NB4 (cell line): ENCODE measurements around the gene PPP1R3F.

ENCODE experiments used
- MYC ChIP-seq: IDR thresholded peaks from 2 replicates; pipeline ENCODE4 v1.6.1; 2011; ENCODE audit warnings: low read depth, low read length
- POLR2A ChIP-seq: IDR thresholded peaks from 2 replicates; pipeline ENCODE4 v1.6.1; 2011; ENCODE audit warnings: mild to moderate bottlenecking; ENCODE audit not compliant: insufficient read length; ENCODE audit errors: extremely low read depth
- TF ChIP-seq, protein P1 (sequence below): IDR thresholded peaks from one replicate; pipeline ENCODE4 v1.5.1; 2012; ENCODE audit warnings: low read depth, low read length
- TF ChIP-seq, protein P2 (sequence below): IDR thresholded peaks from 2 replicates; pipeline ENCODE4 v1.6.1; 2011; ENCODE audit warnings: low read depth, low read length

DNA sequence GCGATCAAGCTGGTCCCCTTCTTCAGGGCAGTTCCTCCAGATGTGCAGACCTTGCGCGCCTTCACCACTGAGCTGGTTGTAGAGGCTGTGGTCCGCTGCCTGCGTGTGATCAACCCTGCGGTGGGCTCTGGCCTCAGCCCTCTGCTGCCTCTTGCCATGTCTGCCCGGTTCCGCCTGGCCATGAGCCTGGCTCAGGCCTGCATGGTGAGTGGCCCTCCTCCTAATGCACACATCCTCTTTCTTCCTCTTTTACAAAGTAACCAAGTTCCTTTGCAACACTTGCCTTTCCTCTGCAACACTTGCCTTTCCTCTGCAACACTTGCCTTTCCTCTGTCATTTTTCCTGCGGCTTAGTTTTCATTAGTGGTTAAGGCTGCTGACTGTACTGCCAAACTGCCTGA is 32.5 kb upstream of the PPP1R3F start:
- TF ChIP-seq, protein P1, sequence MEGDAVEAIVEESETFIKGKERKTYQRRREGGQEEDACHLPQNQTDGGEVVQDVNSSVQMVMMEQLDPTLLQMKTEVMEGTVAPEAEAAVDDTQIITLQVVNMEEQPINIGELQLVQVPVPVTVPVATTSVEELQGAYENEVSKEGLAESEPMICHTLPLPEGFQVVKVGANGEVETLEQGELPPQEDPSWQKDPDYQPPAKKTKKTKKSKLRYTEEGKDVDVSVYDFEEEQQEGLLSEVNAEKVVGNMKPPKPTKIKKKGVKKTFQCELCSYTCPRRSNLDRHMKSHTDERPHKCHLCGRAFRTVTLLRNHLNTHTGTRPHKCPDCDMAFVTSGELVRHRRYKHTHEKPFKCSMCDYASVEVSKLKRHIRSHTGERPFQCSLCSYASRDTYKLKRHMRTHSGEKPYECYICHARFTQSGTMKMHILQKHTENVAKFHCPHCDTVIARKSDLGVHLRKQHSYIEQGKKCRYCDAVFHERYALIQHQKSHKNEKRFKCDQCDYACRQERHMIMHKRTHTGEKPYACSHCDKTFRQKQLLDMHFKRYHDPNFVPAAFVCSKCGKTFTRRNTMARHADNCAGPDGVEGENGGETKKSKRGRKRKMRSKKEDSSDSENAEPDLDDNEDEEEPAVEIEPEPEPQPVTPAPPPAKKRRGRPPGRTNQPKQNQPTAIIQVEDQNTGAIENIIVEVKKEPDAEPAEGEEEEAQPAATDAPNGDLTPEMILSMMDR = no peak
- TF ChIP-seq POLR2A (no peak), MYC (no peak; the same call in 1 of the 2 replicates)
- TF ChIP-seq, protein P2, sequence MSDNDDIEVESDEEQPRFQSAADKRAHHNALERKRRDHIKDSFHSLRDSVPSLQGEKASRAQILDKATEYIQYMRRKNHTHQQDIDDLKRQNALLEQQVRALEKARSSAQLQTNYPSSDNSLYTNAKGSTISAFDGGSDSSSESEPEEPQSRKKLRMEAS = peak; percentile 35; the same call in 1 of the 2 replicates
